GM13976 (cell line): ENCODE results near the gene EEF1AKMT3.

ENCODE experiments used
- DNase-seq: peaks from one replicate; pipeline ENCODE4 v3.0.0; 2012; ENCODE audit warnings: low spot score
- CTCF ChIP-seq: IDR thresholded peaks from 2 replicates; pipeline ENCODE4 v1.5.1; 2012; ENCODE audit warnings: borderline replicate concordance, mild to moderate bottlenecking; ENCODE audit not compliant: insufficient read depth; ENCODE audit errors: extremely low read depth, missing control alignments, control extremely low read depth
- in situ Hi-C: fragments of 300-500 bp; cut with MboI; formaldehyde crosslinking; loops from one replicate; pipeline ENCODE4 v1.12.0; 2022; ENCODE audit warnings: low sequenced_read_pairs, mixed read lengths, inconsistent platforms; ENCODE audit not compliant: unreplicated experiment

Gene EEF1AKMT3

GRCh38 chr12:57752668-57753000 is 19.8 kb upstream of the EEF1AKMT3 start:
- no peak for TF ChIP-seq CTCF

GRCh38 chr12:57753756-57754337 is 18.6 kb upstream of the EEF1AKMT3 start:
- in situ Hi-C loops, result no loop called here
- no peak for DNase-seq
- TF ChIP-seq CTCF, result no peak

More at GRCh38 chr12:57752668-57753000, 19.8 kb upstream of the EEF1AKMT3 start:
- in situ Hi-C loops, result no loop called here
- no peak for DNase-seq

- TF ChIP-seq CTCF, result no peak
- in situ Hi-C loops, result no loop called here
- peak; percentile 88 for DNase-seq
Measured at GRCh38 chr12:57754411-57755193, 17.8 kb upstream of the EEF1AKMT3 start, which contains the start of gene MARCHF9. Gene MARCHF9 (plus strand): TSS chr12:57755103. CDS start chr12:57755529, 426 bp downstream.

GRCh38 chr12:57755194-57755453 is 17.3 kb upstream of the EEF1AKMT3 start:
- in situ Hi-C loops, result no loop called here
- TF ChIP-seq CTCF, result no peak
- DNase-seq, result no peak

GRCh38 chr12:57755454-57756372 is 16.7 kb upstream of the EEF1AKMT3 start:
- DNase-seq, result peak; percentile 61
- in situ Hi-C loops, result no loop called here
- TF ChIP-seq CTCF, result no peak
